ENCODE data around the gene RSPH9. TPM values are rescaled to one million over a fixed set of nuclear protein-coding genes. Genes with fewer than 3 reads are reported as not detected.

The RSPH9 gene
- total RNA-seq, 1 donor from 2014 or later = 0.22 TPM

DNA sequence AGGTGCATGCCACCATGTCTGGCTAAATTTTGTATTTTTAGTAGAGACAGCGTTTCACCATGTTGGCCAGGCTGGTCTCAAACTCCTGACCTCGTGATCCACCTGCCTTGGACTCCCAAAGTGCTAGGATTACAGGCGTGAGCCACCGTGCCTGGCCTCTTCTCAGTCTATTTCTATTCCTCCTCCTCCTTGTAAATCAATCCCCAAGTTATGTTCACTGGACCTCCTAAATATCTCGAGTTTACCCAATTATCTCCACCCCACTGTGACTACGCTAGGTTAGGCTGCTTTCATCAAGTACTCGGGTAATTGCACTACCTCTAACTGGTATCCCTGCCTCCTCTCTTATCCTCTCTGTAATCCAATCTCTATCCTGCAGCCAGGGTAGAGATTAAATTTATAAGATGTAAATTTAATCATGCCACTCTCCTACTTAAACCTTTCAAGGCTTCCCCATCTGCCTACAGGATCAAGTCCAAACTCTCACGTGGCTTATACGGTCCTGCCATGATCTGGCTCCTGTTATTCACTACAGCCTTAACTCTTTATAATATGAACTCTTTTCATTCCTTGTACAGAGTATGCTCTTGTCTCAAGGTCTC is 10.0 kb upstream of the RSPH9 start:
- TF ChIP-seq CTCF (IDR thresholded peaks at IDR 0.05; ENCODE audit: partially characterized antibody, unreplicated experiment) = no peak
- peaks cover 8% of the 10 kb centered on the region for H3K27me3 Mint-ChIP-seq (ENCODE audit: unreplicated experiment)
- peaks cover 12% of the 10 kb centered on the region for H3K9me3 Mint-ChIP-seq (ENCODE audit: unreplicated experiment)
- H3K27ac Mint-ChIP-seq (ENCODE audit: unreplicated experiment) = peak overlapping the region; percentile 97
- peak overlapping the region; percentile 97 for H3K4me3 Mint-ChIP-seq (ENCODE audit: unreplicated experiment)
- peaks cover 5% of the 10 kb centered on the region for H3K36me3 Mint-ChIP-seq (ENCODE audit: unreplicated experiment)
- peaks cover 13% of the 10 kb centered on the region for H3K4me1 Mint-ChIP-seq (ENCODE audit: low read depth, unreplicated experiment)
- no peak for DNase-seq

- TF ChIP-seq CTCF (IDR thresholded peaks at IDR 0.05; ENCODE audit: partially characterized antibody, unreplicated experiment) = no peak
- Mint-ChIP-seq H3K27ac (ENCODE audit: unreplicated experiment) (peak within 1 kb of the TSS; percentile 97), H3K27me3 (ENCODE audit: unreplicated experiment) (peaks cover 4% of the 10 kb centered on the region), H3K9me3 (ENCODE audit: unreplicated experiment) (peaks cover 8% of the 10 kb centered on the region), H3K36me3 (ENCODE audit: unreplicated experiment) (peaks cover 5% of the 10 kb centered on the region), H3K4me3 (ENCODE audit: unreplicated experiment) (peak within 1 kb of the TSS; percentile 97), H3K4me1 (ENCODE audit: low read depth, unreplicated experiment) (peaks cover 9% of the 10 kb centered on the region)
- DNase-seq = peak; percentile 86
Observed at GRCh38 chr6:43635387-43636307, 9.2 kb upstream of the RSPH9 start, which contains the start of gene MAD2L1BP. TSS of gene MAD2L1BP (plus strand) at chr6:43635840. CDS start at chr6:43635876, 36 bp downstream.

GRCh38 chr6:43636308-43636659 is 8.6 kb upstream of the RSPH9 start:
- Mint-ChIP-seq H3K4me1 (ENCODE audit: low read depth, unreplicated experiment) (peaks cover 7% of the 10 kb centered on the region), H3K36me3 (ENCODE audit: unreplicated experiment) (peaks cover 5% of the 10 kb centered on the region), H3K27me3 (ENCODE audit: unreplicated experiment) (peaks cover 2% of the 10 kb centered on the region), H3K9me3 (ENCODE audit: unreplicated experiment) (peaks cover 6% of the 10 kb centered on the region), H3K4me3 (ENCODE audit: unreplicated experiment) (peak overlapping the region; percentile 97), H3K27ac (ENCODE audit: unreplicated experiment) (peak overlapping the region; percentile 97)
- DNase-seq = no peak
- no peak for TF ChIP-seq CTCF (IDR thresholded peaks at IDR 0.05; ENCODE audit: partially characterized antibody, unreplicated experiment)

DNA sequence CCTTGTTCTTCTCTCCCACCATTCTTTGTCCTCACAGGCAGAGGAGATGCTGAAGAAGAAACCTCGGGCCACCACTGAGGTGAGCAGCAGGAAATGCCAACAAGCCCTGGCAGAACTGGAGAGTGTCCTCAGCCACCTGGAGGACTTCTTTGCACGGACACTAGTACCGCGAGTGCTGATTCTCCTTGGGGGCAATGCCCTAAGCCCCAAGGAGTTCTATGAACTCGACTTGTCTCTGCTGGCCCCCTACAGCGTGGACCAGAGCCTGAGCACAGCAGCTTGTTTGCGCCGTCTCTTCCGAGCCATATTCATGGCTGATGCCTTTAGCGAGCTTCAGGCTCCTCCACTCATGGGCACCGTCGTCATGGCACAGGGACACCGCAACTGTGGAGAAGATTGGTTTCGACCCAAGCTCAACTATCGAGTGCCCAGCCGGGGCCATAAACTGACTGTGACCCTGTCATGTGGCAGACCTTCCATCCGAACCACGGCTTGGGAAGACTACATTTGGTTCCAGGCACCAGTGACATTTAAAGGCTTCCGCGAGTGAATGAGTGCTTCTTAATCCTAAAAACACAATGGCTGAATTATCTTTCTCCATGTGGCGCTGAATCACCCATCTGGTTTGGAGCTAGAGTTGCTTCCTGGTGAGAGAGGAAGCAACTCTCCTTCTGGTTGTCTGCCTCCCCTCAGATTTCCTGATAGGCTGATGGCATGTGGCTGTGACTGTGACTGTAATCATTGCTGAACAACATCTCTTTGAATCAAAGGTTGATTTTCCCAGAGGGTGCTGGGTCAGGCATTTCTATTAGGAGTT is 4.6 kb upstream of the RSPH9 start:
- Mint-ChIP-seq H3K27ac (ENCODE audit: unreplicated experiment) (no peak overlapping the region), H3K9me3 (ENCODE audit: unreplicated experiment) (peaks cover 3% of the 10 kb centered on the region), H3K4me1 (ENCODE audit: low read depth, unreplicated experiment) (peaks cover 7% of the 10 kb centered on the region), H3K4me3 (ENCODE audit: unreplicated experiment) (no peak overlapping the region), H3K27me3 (ENCODE audit: unreplicated experiment) (peaks cover 2% of the 10 kb centered on the region), H3K36me3 (ENCODE audit: unreplicated experiment) (peaks cover 5% of the 10 kb centered on the region)
- no peak for TF ChIP-seq CTCF (IDR thresholded peaks at IDR 0.05; ENCODE audit: partially characterized antibody, unreplicated experiment)
- no peak for DNase-seq
